ENCODE results near the gene ADCY1.

DNA sequence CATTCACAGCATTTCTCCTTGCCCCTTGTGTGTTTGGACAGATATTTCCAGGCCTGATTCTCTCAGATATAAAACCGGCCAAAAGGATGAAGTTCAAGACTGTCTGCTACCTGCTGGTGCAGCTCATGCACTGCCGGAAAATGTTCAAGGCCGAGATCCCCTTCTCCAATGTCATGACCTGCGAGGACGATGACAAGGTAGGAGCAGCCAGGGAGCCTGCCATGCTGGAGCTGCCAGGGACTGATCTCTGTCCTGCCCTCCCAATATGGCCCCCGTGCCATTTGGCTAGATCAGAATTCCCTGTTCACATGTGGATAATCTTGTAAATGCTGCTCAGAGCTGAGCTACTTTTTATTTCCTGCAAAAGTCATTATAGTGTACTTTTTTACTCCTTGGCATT is 87.8 kb downstream of the ADCY1 start:
- no peak for TF ChIP-seq EZH2 (IDR thresholded peaks at IDR 0.05; ENCODE audit: low read length, unreplicated experiment)
- TF ChIP-seq, protein P1, sequence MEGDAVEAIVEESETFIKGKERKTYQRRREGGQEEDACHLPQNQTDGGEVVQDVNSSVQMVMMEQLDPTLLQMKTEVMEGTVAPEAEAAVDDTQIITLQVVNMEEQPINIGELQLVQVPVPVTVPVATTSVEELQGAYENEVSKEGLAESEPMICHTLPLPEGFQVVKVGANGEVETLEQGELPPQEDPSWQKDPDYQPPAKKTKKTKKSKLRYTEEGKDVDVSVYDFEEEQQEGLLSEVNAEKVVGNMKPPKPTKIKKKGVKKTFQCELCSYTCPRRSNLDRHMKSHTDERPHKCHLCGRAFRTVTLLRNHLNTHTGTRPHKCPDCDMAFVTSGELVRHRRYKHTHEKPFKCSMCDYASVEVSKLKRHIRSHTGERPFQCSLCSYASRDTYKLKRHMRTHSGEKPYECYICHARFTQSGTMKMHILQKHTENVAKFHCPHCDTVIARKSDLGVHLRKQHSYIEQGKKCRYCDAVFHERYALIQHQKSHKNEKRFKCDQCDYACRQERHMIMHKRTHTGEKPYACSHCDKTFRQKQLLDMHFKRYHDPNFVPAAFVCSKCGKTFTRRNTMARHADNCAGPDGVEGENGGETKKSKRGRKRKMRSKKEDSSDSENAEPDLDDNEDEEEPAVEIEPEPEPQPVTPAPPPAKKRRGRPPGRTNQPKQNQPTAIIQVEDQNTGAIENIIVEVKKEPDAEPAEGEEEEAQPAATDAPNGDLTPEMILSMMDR (conservative IDR thresholded peaks at IDR 0.05; ENCODE audit: low read depth, low read length) = no peak

All from PC-3 (cell line).